GM23338 (cell line): ENCODE results near the gene SIN3B. TPM values are rescaled to one million over a fixed set of nuclear protein-coding genes. Genes with fewer than 3 reads are reported as not detected.

Source experiments
- ATAC-seq: fragments of 200-7000 bp; cut with Tn5 transposase; 3 replicates; pipeline ENCODE4 v1.9.1; 2020
- DNase-seq: peaks from one replicate; pipeline ENCODE4 v3.0.0-alpha.2; 2015; ENCODE audit warnings: low spot score
- H2AFZ ChIP-seq: fragments of 200-600 bp; sonication (generic); 2 replicates; pipeline ENCODE4 v1.8.0; 2016; ENCODE audit warnings: antibody characterized with exemption, mild to moderate bottlenecking, moderate library complexity
- H3F3A ChIP-seq: fragments of 200-600 bp; sonication (generic); replicated peaks from 2 replicates; pipeline ENCODE4 v1.8.0; 2017; ENCODE audit warnings: antibody characterized with exemption, mixed run types, low read depth
- H3K27ac ChIP-seq: fragments of 200-600 bp; sonication (generic); 2 replicates; pipeline ENCODE4 v1.6.1; 2016; ENCODE audit warnings: low read depth
- H3K27me3 ChIP-seq: fragments of 200-600 bp; sonication (generic); 2 replicates; pipeline ENCODE4 v1.8.0; 2016; ENCODE audit warnings: mild to moderate bottlenecking, mixed run types, moderate library complexity; ENCODE audit not compliant: insufficient read depth
- H3K36me3 ChIP-seq: fragments of 200-600 bp; sonication (generic); 2 replicates; pipeline ENCODE4 v1.8.0; 2016; ENCODE audit warnings: mild to moderate bottlenecking; ENCODE audit not compliant: insufficient read depth
- H3K4me1 ChIP-seq: fragments of 200-600 bp; sonication (generic); 2 replicates; pipeline ENCODE4 v1.8.0; 2016; ENCODE audit warnings: mild to moderate bottlenecking, moderate library complexity; ENCODE audit not compliant: insufficient read depth
- H3K4me2 ChIP-seq: fragments of 200-600 bp; sonication (generic); 2 replicates; pipeline ENCODE4 v1.7.1; 2017; ENCODE audit warnings: mixed run types
- H3K4me3 ChIP-seq: fragments of 200-600 bp; sonication (generic); 2 replicates; pipeline ENCODE4 v1.6.1; 2016; ENCODE audit warnings: mixed run types
- H3K79me2 ChIP-seq: fragments of 200-600 bp; sonication (generic); replicated peaks from 2 replicates; pipeline ENCODE4 v1.8.0; 2017; ENCODE audit warnings: mild to moderate bottlenecking; ENCODE audit not compliant: insufficient read depth
- H3K9me2 ChIP-seq: fragments of 200-600 bp; sonication (generic); 2 replicates; pipeline ENCODE4 v1.8.0; 2017; ENCODE audit not compliant: insufficient read depth
- H4K20me1 ChIP-seq: fragments of 200-600 bp; sonication (generic); replicated peaks from 2 replicates; pipeline ENCODE4 v1.8.0; 2017; ENCODE audit warnings: mild to moderate bottlenecking; ENCODE audit not compliant: insufficient read depth
- H3K27ac Mint-ChIP-seq: 2 replicates; pipeline ENCODE4 v1.8.0; 2020; ENCODE audit warnings: inconsistent platforms, mild to moderate bottlenecking, moderate library complexity, mixed read lengths
- H3K27me3 Mint-ChIP-seq: 3 replicates; pipeline ENCODE4 v1.8.0; 2022; ENCODE audit warnings: low read depth, mild to moderate bottlenecking, moderate library complexity, mixed read lengths, inconsistent platforms; ENCODE audit not compliant: insufficient read depth, poor library complexity
- H3K36me3 Mint-ChIP-seq: 3 replicates; pipeline ENCODE4 v1.8.0; 2021; ENCODE audit warnings: low read depth, mild to moderate bottlenecking, inconsistent platforms, moderate library complexity, mixed read lengths
- H3K4me1 Mint-ChIP-seq: 3 replicates; pipeline ENCODE4 v1.8.0; 2020; ENCODE audit warnings: mild to moderate bottlenecking, inconsistent platforms, mixed read lengths
- H3K4me3 Mint-ChIP-seq: 3 replicates; pipeline ENCODE4 v1.8.0; 2021; ENCODE audit warnings: moderate library complexity, mild to moderate bottlenecking, inconsistent platforms, mixed read lengths
- H3K9me3 Mint-ChIP-seq: 3 replicates; pipeline ENCODE4 v1.8.0; 2020; ENCODE audit warnings: moderate library complexity, mild to moderate bottlenecking, inconsistent platforms, mixed read lengths
- EZH2phosphoT487 ChIP-seq: fragments of 200-600 bp; sonication (generic); IDR thresholded peaks from one replicate; pipeline ENCODE4 v1.8.1; 2018; ENCODE audit warnings: antibody characterized with exemption; ENCODE audit not compliant: unreplicated experiment
- JUNB ChIP-seq: IDR thresholded peaks from one replicate; pipeline ENCODE4 v1.6.1; 2016; ENCODE audit warnings: antibody characterized with exemption; ENCODE audit not compliant: unreplicated experiment
- NANOG ChIP-seq: IDR thresholded peaks from 2 replicates; pipeline ENCODE4 v1.6.1; 2016; ENCODE audit warnings: antibody characterized with exemption, borderline replicate concordance
- REST ChIP-seq: IDR thresholded peaks from one replicate; pipeline ENCODE4 v1.6.1; 2018; ENCODE audit warnings: antibody characterized with exemption; ENCODE audit not compliant: unreplicated experiment
- ZNF462 ChIP-seq: fragments of 250-450 bp; sonication (Bioruptor Pico); IDR thresholded peaks from 2 replicates; pipeline ENCODE4 v1.5.0; 2020; ENCODE audit warnings: mild to moderate bottlenecking, moderate library complexity
- polyA plus RNA-seq: library from polyadenylated mRNA; unstranded; fragments of >200 nt; fragmentation: Nextera tagmentation; extraction: Ambion mirVana; gene quantifications from 2 replicates; pipeline ENCODE4 v1.2.1, GENCODE V29; 2016
- total RNA-seq: library from RNA; depleted of rRNA; stranded (reverse); fragments of >200 nt; shearing (Covaris generic); gene quantifications from 2 replicates; pipeline ENCODE4 v1.2.3, GENCODE V29; 2014
- TF ChIP-seq, protein P1 (sequence below): IDR thresholded peaks from 2 replicates; pipeline ENCODE4 v1.6.1; 2016; ENCODE audit warnings: antibody characterized with exemption
- TF ChIP-seq, protein P2 (sequence below), 2 experiments: fragments of 200-600 bp in 1 of 2; sonication (generic) in 1 of 2; conservative IDR thresholded peaks; 2 replicates each; pipeline versions ENCODE4 v1.5.1 to v1.6.1; 2016 to 2017; ENCODE audit warnings: antibody characterized with exemption in 2 of 2, low read depth in 2 of 2, mild to moderate bottlenecking in 2 of 2, moderate library complexity in 1 of 2

The SIN3B gene
- total and polyA plus RNA-seq, 2 experiments from 2014 or later: 37.6 to 68.6 TPM

GRCh38 chr19:16788479-16788878, 40.7 kb upstream of the SIN3B start (continued):
- TF ChIP-seq ZNF462 (CRISPR knock-in tag) (no peak), JUNB (no peak)

GRCh38 chr19:16789238-16789637, 40.0 kb upstream of the SIN3B start:
- H3K4me1 Mint-ChIP-seq: no peaks in the 10 kb centered on the region
- no peaks in the 10 kb centered on the region for H3F3A ChIP-seq
- ATAC-seq: no peak
- TF ChIP-seq, protein P1, sequence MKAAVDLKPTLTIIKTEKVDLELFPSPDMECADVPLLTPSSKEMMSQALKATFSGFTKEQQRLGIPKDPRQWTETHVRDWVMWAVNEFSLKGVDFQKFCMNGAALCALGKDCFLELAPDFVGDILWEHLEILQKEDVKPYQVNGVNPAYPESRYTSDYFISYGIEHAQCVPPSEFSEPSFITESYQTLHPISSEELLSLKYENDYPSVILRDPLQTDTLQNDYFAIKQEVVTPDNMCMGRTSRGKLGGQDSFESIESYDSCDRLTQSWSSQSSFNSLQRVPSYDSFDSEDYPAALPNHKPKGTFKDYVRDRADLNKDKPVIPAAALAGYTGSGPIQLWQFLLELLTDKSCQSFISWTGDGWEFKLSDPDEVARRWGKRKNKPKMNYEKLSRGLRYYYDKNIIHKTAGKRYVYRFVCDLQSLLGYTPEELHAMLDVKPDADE: no peak
- TF ChIP-seq EZH2phosphoT487 (no peak), NANOG (no peak), REST (no peak)
- TF ChIP-seq, protein P2, sequence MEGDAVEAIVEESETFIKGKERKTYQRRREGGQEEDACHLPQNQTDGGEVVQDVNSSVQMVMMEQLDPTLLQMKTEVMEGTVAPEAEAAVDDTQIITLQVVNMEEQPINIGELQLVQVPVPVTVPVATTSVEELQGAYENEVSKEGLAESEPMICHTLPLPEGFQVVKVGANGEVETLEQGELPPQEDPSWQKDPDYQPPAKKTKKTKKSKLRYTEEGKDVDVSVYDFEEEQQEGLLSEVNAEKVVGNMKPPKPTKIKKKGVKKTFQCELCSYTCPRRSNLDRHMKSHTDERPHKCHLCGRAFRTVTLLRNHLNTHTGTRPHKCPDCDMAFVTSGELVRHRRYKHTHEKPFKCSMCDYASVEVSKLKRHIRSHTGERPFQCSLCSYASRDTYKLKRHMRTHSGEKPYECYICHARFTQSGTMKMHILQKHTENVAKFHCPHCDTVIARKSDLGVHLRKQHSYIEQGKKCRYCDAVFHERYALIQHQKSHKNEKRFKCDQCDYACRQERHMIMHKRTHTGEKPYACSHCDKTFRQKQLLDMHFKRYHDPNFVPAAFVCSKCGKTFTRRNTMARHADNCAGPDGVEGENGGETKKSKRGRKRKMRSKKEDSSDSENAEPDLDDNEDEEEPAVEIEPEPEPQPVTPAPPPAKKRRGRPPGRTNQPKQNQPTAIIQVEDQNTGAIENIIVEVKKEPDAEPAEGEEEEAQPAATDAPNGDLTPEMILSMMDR (conservative IDR thresholded peaks at IDR 0.05; ENCODE audit: low read depth in 2 of 2): no peak
- H2AFZ ChIP-seq: no peak overlapping the region
- no peaks in the 10 kb centered on the region for H3K9me2 ChIP-seq
- H3K36me3 Mint-ChIP-seq: peaks cover 11% of the 10 kb centered on the region; the same call in 2 of the 3 replicates
- no peak for DNase-seq
- peaks cover 41% of the 10 kb centered on the region for H3K9me3 Mint-ChIP-seq
- H3K27ac Mint-ChIP-seq: no peak overlapping the region
- no peaks in the 10 kb centered on the region for H3K79me2 ChIP-seq
- no peak overlapping the region for H3K4me2 ChIP-seq
- H4K20me1 ChIP-seq: no peaks in the 10 kb centered on the region
- no peak overlapping the region for H3K27ac ChIP-seq
- H3K27me3 Mint-ChIP-seq: peaks cover 5% of the 10 kb centered on the region
- no peaks in the 10 kb centered on the region for H3K27me3 ChIP-seq
- no peaks in the 10 kb centered on the region for H3K36me3 ChIP-seq
- H3K4me1 ChIP-seq: no peaks in the 10 kb centered on the region
- H3K4me3 Mint-ChIP-seq: no peak overlapping the region
- H3K4me3 ChIP-seq: no peak overlapping the region
